Activated CD4-positive, CD25-positive, alpha-beta regulatory T cell treated with anti-CD3 and anti-CD28 coated beads, Interleukin-2, amount 50 U/mL, for 16 hours (primary cell): Measurements from ENCODE around the gene KLHL6.
A peak's percentile ranks its signal among the peaks of the same experiment; 100 is the strongest.
"Not testable (repeated sequence)": the region's sequence is repeated elsewhere in the genome, so short reads cannot be mapped to it uniquely, and the experiment has no call there.

ENCODE experiments used
- DNase-seq: peaks from one replicate; pipeline ENCODE4 v3.0.0-alpha.2; 2020; ENCODE audit warnings: low read depth, low spot score

The KLHL6 gene

GRCh38 chr3:183555541-183556081 is at the start of gene KLHL6:
Gene KLHL6 (minus strand): TSS chr3:183555706. CDS start chr3:183555653, 53 bp downstream.
- DNase-seq, result peak; percentile 56

- no peak for DNase-seq
Measured at GRCh38 chr3:183597959-183598358, 42.5 kb upstream of the KLHL6 start.

- no peak for DNase-seq
Measured at GRCh38 chr3:183594636-183595035, 39.1 kb upstream of the KLHL6 start.

GRCh38 chr3:183592821-183593220 is 37.3 kb upstream of the KLHL6 start:
- DNase-seq, result no peak

GRCh38 chr3:183591881-183592521 is 36.5 kb upstream of the KLHL6 start:
- DNase-seq, result no peak

GRCh38 chr3:183590442-183590841 is 34.9 kb upstream of the KLHL6 start:
- DNase-seq, result no peak

- no peak for DNase-seq
Measured at GRCh38 chr3:183587336-183587735, 31.8 kb upstream of the KLHL6 start.

- DNase-seq, result no peak
Measured at GRCh38 chr3:183586477-183586876, 31.0 kb upstream of the KLHL6 start.

GRCh38 chr3:183584914-183585280 is 29.4 kb upstream of the KLHL6 start:
- no peak for DNase-seq

GRCh38 chr3:183584246-183584913 is 28.9 kb upstream of the KLHL6 start:
- no peak for DNase-seq

- no peak for DNase-seq
Measured at GRCh38 chr3:183583331-183584245, 28.1 kb upstream of the KLHL6 start.

GRCh38 chr3:183582161-183582560 is 26.7 kb upstream of the KLHL6 start:
- no peak for DNase-seq

- no peak for DNase-seq
Measured at GRCh38 chr3:183581496-183582155, 26.1 kb upstream of the KLHL6 start.

GRCh38 chr3:183579967-183580900 is 24.7 kb upstream of the KLHL6 start:
- DNase-seq, result no peak

- DNase-seq, result no peak
Measured at GRCh38 chr3:183578179-183578578, 22.7 kb upstream of the KLHL6 start.

GRCh38 chr3:183577346-183577745 is 21.8 kb upstream of the KLHL6 start:
- no peak for DNase-seq

- DNase-seq, result no peak
Measured at GRCh38 chr3:183576487-183577107, 21.1 kb upstream of the KLHL6 start.

- no peak for DNase-seq
Measured at GRCh38 chr3:183572935-183573334, 17.4 kb upstream of the KLHL6 start.

GRCh38 chr3:183570191-183570590 is 14.7 kb upstream of the KLHL6 start:
- DNase-seq, result not testable (repeated sequence)

- no peak for DNase-seq
Measured at GRCh38 chr3:183566880-183567279, 11.4 kb upstream of the KLHL6 start.
